HEK293T (cell line): ENCODE measurements around the gene RPL14.
A peak's percentile ranks its signal among the peaks of the same experiment; 100 is the strongest.

Source experiments
- CTCF ChIA-PET: fragments of 350-600 bp; formaldehyde crosslinking; extraction: SDS; loops from one replicate; lab custom pipeline; 2021; ENCODE audit warnings: antibody characterized with exemption, inconsistent platforms; lab: Yijun Ruan, JAX
- POLR2A ChIA-PET: fragments of 350-600 bp; formaldehyde crosslinking; extraction: SDS; loops from one replicate; lab custom pipeline; 2020; ENCODE audit warnings: antibody characterized with exemption, inconsistent platforms; lab: Yijun Ruan, JAX
- DNase-seq: peaks from one replicate; pipeline ENCODE4 v3.0.0; 2012; ENCODE audit warnings: mixed read lengths; ENCODE audit errors: extremely low spot score
- ARNT ChIP-seq: fragments of 450-650 bp; IDR thresholded peaks from 2 replicates; pipeline ENCODE4 v1.6.1; 2017; ENCODE audit warnings: mild to moderate bottlenecking
- BHLHE40 ChIP-seq: fragments of 450-650 bp; IDR thresholded peaks from 2 replicates; pipeline ENCODE4 v1.6.1; 2016; ENCODE audit warnings: mild to moderate bottlenecking, moderate library complexity, borderline replicate concordance
- CTBP1 ChIP-seq: fragments of 450-650 bp; IDR thresholded peaks from 2 replicates; pipeline ENCODE4 v1.6.1; 2016; ENCODE audit warnings: borderline replicate concordance
- ELF4 ChIP-seq: fragments of 450-650 bp; IDR thresholded peaks from 2 replicates; pipeline ENCODE4 v1.6.1; 2017; ENCODE audit warnings: antibody characterized with exemption
- FOXA1 ChIP-seq: fragments of 450-650 bp; IDR thresholded peaks from 2 replicates; pipeline ENCODE4 v1.6.1; 2016; ENCODE audit warnings: mild to moderate bottlenecking
- FOXK2 ChIP-seq: fragments of 450-650 bp; IDR thresholded peaks from 2 replicates; pipeline ENCODE4 v1.6.1; 2016; ENCODE audit warnings: mild to moderate bottlenecking
- FOXM1 ChIP-seq: fragments of 450-650 bp; IDR thresholded peaks from 2 replicates; pipeline ENCODE4 v1.6.1; 2017; ENCODE audit warnings: mild to moderate bottlenecking, borderline replicate concordance
- HDGF ChIP-seq: fragments of 450-650 bp; IDR thresholded peaks from 2 replicates; pipeline ENCODE4 v1.6.1; 2017; ENCODE audit warnings: antibody characterized with exemption, borderline replicate concordance
- L3MBTL2 ChIP-seq: fragments of 450-650 bp; conservative IDR thresholded peaks from 2 replicates; pipeline ENCODE4 v1.6.1; 2016; ENCODE audit warnings: mild to moderate bottlenecking
- LEF1 ChIP-seq: fragments of 450-650 bp; IDR thresholded peaks from 2 replicates; pipeline ENCODE4 v1.6.1; 2017; ENCODE audit warnings: mild to moderate bottlenecking, borderline replicate concordance
- NFRKB ChIP-seq: fragments of 450-650 bp; IDR thresholded peaks from 2 replicates; pipeline ENCODE4 v1.6.1; 2016; ENCODE audit warnings: mild to moderate bottlenecking, moderate library complexity
- PKNOX1 ChIP-seq: fragments of 450-650 bp; IDR thresholded peaks from 2 replicates; pipeline ENCODE4 v1.6.1; 2016
- SP1 ChIP-seq: fragments of 450-650 bp; IDR thresholded peaks from 2 replicates; pipeline ENCODE4 v1.6.1; 2017
- SUZ12 ChIP-seq: fragments of 450-650 bp; IDR thresholded peaks from 2 replicates; pipeline ENCODE4 v1.6.1; 2016; ENCODE audit warnings: mild to moderate bottlenecking
- TARDBP ChIP-seq: fragments of 450-650 bp; IDR thresholded peaks from 2 replicates; pipeline ENCODE4 v1.6.1; 2016
- ZNF384 ChIP-seq: fragments of 450-650 bp; IDR thresholded peaks from 2 replicates; pipeline ENCODE4 v1.6.1; 2016

Gene RPL14

GRCh38 chr3:40452057-40452456 is 5.1 kb upstream of the RPL14 start:
- no peak for DNase-seq
- ChIA-PET POLR2A (interaction anchor here (1.1 to 2.2 kb wide), 4 partner anchors 25 to 72 kb away, joined by 3 to 11 read pairs (median 8); partner anchors contain the start of genes ZNF619, ZNF620 and ZNF621), CTCF (no interaction called here)
- no peak for TF ChIP-seq CTBP1
- TF ChIP-seq BHLHE40: no peak
- no peak for TF ChIP-seq L3MBTL2
- TF ChIP-seq HDGF: no peak
- no peak for TF ChIP-seq FOXK2
- TF ChIP-seq TARDBP: no peak
- TF ChIP-seq PKNOX1: no peak

GRCh38 chr3:40452562-40452875 is 4.6 kb upstream of the RPL14 start:
- ChIA-PET CTCF (no interaction called here), POLR2A (interaction anchor here (1.1 to 2.2 kb wide), 6 partner anchors 14 to 72 kb away, joined by 3 to 11 read pairs (median 6); partner anchors contain the start of genes ZNF619, ZNF620 and ZNF621)
- DNase-seq: no peak
- TF ChIP-seq CTBP1: no peak
- TF ChIP-seq L3MBTL2: no peak
- no peak for TF ChIP-seq FOXM1
- TF ChIP-seq ARNT: no peak
- TF ChIP-seq TARDBP: no peak
- no peak for TF ChIP-seq SUZ12
- no peak for TF ChIP-seq PKNOX1
- no peak for TF ChIP-seq ELF4
- TF ChIP-seq LEF1: no peak
- no peak for TF ChIP-seq FOXK2
- TF ChIP-seq BHLHE40: no peak
- no peak for TF ChIP-seq ZNF384
- no peak for TF ChIP-seq FOXA1
- no peak for TF ChIP-seq HDGF
- no peak for TF ChIP-seq NFRKB
- no peak for TF ChIP-seq SP1

GRCh38 chr3:40452876-40453730 is 4.0 kb upstream of the RPL14 start:
- DNase-seq: peak; percentile 94
- ChIA-PET POLR2A (interaction anchor here (1.0 to 2.2 kb wide), 8 partner anchors 12 to 746 kb away, joined by 3 to 11 read pairs (median 5); partner anchors contain the start of genes CTNNB1, ZNF619, ZNF620 and ZNF621), CTCF (no interaction called here)
- TF ChIP-seq NFRKB (peak; percentile 37; the same call in 1 of the 2 replicates), HDGF (0 out of 2 replicates have a peak, but pooled peaks have one; percentile 93), FOXK2 (0 out of 2 replicates have a peak, but pooled peaks have one; percentile 37), BHLHE40 (no peak), PKNOX1 (peak; percentile 56), L3MBTL2 (peak; percentile 58)

- TF ChIP-seq TARDBP (no peak), SP1 (no peak), ELF4 (no peak), FOXK2 (no peak), NFRKB (no peak), L3MBTL2 (no peak), FOXA1 (no peak), FOXM1 (no peak)
- no peak for DNase-seq
- POLR2A ChIA-PET: interaction anchor here (1.0 to 2.2 kb wide), 6 partner anchors 11 to 745 kb away, joined by 3 to 11 read pairs (median 6); partner anchors contain the start of genes CTNNB1, ZNF620 and ZNF621
- CTCF ChIA-PET: no interaction called here
These were observed 3.2 kb upstream of the RPL14 start for GRCh38 chr3:40453933-40454332.

GRCh38 chr3:40455328-40455727 is 1.8 kb upstream of the RPL14 start:
- no peak for DNase-seq
- CTCF ChIA-PET: no interaction called here
- POLR2A ChIA-PET: no interaction called here
- TF ChIP-seq PKNOX1 (no peak), ELF4 (no peak), FOXM1 (no peak)
